ENCODE measurements around the gene STK24.

- TF ChIP-seq CTCF (IDR thresholded peaks at IDR 0.05; ENCODE audit: insufficient read depth, low read length, poor library complexity, severe bottlenecking) (no peak), EZH2phosphoT487 (conservative IDR thresholded peaks at IDR 0.05; ENCODE audit: low read length) (no peak)
Observed at GRCh38 chr13:98416408-98416807, 160.5 kb downstream of the STK24 start.

Measured in SU-DHL-6 (cell line).